DOHH2 (cell line): ENCODE results near the gene SP8.

ENCODE experiments used
- CTCF ChIP-seq: fragments of 200-600 bp; sonication (generic); IDR thresholded peaks from one replicate; pipeline ENCODE4 v1.5.1; 2014; ENCODE audit warnings: antibody characterized with exemption, mild to moderate bottlenecking, low read depth, low read length; ENCODE audit not compliant: poor library complexity, severe bottlenecking
- EZH2phosphoT487 ChIP-seq: fragments of 200-600 bp; sonication (generic); IDR thresholded peaks from 2 replicates; pipeline ENCODE4 v1.6.1; 2017; ENCODE audit warnings: borderline replicate concordance, mild to moderate bottlenecking, antibody characterized with exemption, low read length, moderate library complexity, mixed read lengths

- TF ChIP-seq CTCF: no peak
- no peak for TF ChIP-seq EZH2phosphoT487
Observed at GRCh38 chr7:20795881-20796280, 9.2 kb upstream of the SP8 start.
